ENCODE results near the gene NFKB1.

Gene NFKB1

GRCh38 chr4:102502543-102502818 lies 1.3 kb downstream of the NFKB1 start:
- H3K27ac ChIP-seq (ENCODE audit: low read length) = no peak overlapping the region
- H3K4me1 ChIP-seq (ENCODE audit: insufficient read depth, low read length) = no peaks in the 10 kb centered on the region
- no peaks in the 10 kb centered on the region for H3K9me3 ChIP-seq (ENCODE audit: insufficient read depth, low read depth, low read length)
- H3K36me3 ChIP-seq (ENCODE audit: insufficient read depth, low read depth, low read length) = no peaks in the 10 kb centered on the region
- H3K9ac ChIP-seq (ENCODE audit: low read depth, low read length) = peak overlapping the region; percentile 69; the same call in 1 of the 2 replicates
- peak overlapping the region; percentile 90 for H3K4me3 ChIP-seq (ENCODE audit: low read length)
- H3K27me3 ChIP-seq (ENCODE audit: insufficient read depth, low read length) = peaks cover 11% of the 10 kb centered on the region

- H3K4me3 ChIP-seq (ENCODE audit: low read length) = no peak overlapping the region
- no peaks in the 10 kb centered on the region for H3K4me1 ChIP-seq (ENCODE audit: insufficient read depth, low read length)
- H3K27me3 ChIP-seq (ENCODE audit: insufficient read depth, low read length) = peaks cover 11% of the 10 kb centered on the region
- no peak overlapping the region for H3K27ac ChIP-seq (ENCODE audit: low read length)
- H3K9me3 ChIP-seq (ENCODE audit: insufficient read depth, low read depth, low read length) = no peaks in the 10 kb centered on the region
- H3K9ac ChIP-seq (ENCODE audit: low read depth, low read length) = no peak overlapping the region
- no peaks in the 10 kb centered on the region for H3K36me3 ChIP-seq (ENCODE audit: insufficient read depth, low read depth, low read length)
Observed at GRCh38 chr4:102503301-102503746, 2.2 kb downstream of the NFKB1 start.

- Histone ChIP-seq H3K4me1 (ENCODE audit: insufficient read depth, low read length) (no peaks in the 10 kb centered on the region), H3K36me3 (ENCODE audit: insufficient read depth, low read depth, low read length) (no peaks in the 10 kb centered on the region), H3K4me3 (ENCODE audit: low read length) (no peak overlapping the region), H3K27me3 (ENCODE audit: insufficient read depth, low read length) (peaks cover 11% of the 10 kb centered on the region), H3K27ac (ENCODE audit: low read length) (no peak overlapping the region), H3K9me3 (ENCODE audit: insufficient read depth, low read depth, low read length) (no peaks in the 10 kb centered on the region), H3K9ac (ENCODE audit: low read depth, low read length) (no peak overlapping the region)
Observed at GRCh38 chr4:102503831-102504786, 3.0 kb downstream of the NFKB1 start.

GRCh38 chr4:102504941-102505340 lies 3.8 kb downstream of the NFKB1 start:
- no peak overlapping the region for H3K4me3 ChIP-seq (ENCODE audit: low read length)
- H3K36me3 ChIP-seq (ENCODE audit: insufficient read depth, low read depth, low read length) = no peaks in the 10 kb centered on the region
- H3K27me3 ChIP-seq (ENCODE audit: insufficient read depth, low read length) = peaks cover 10% of the 10 kb centered on the region
- no peaks in the 10 kb centered on the region for H3K4me1 ChIP-seq (ENCODE audit: insufficient read depth, low read length)
- H3K9ac ChIP-seq (ENCODE audit: low read depth, low read length) = no peak overlapping the region
- H3K27ac ChIP-seq (ENCODE audit: low read length) = no peak overlapping the region
- no peaks in the 10 kb centered on the region for H3K9me3 ChIP-seq (ENCODE audit: insufficient read depth, low read depth, low read length)

GRCh38 chr4:102505708-102506107 lies 4.5 kb downstream of the NFKB1 start:
- no peak overlapping the region for H3K4me3 ChIP-seq (ENCODE audit: low read length)
- no peaks in the 10 kb centered on the region for H3K4me1 ChIP-seq (ENCODE audit: insufficient read depth, low read length)
- no peak overlapping the region for H3K27ac ChIP-seq (ENCODE audit: low read length)
- H3K9ac ChIP-seq (ENCODE audit: low read depth, low read length) = no peak overlapping the region
- H3K36me3 ChIP-seq (ENCODE audit: insufficient read depth, low read depth, low read length) = no peaks in the 10 kb centered on the region
- no peaks in the 10 kb centered on the region for H3K9me3 ChIP-seq (ENCODE audit: insufficient read depth, low read depth, low read length)
- peaks cover 2% of the 10 kb centered on the region for H3K27me3 ChIP-seq (ENCODE audit: insufficient read depth, low read length)

GRCh38 chr4:102506523-102506922 lies 5.4 kb downstream of the NFKB1 start:
- H3K36me3 ChIP-seq (ENCODE audit: insufficient read depth, low read depth, low read length) = no peaks in the 10 kb centered on the region
- H3K4me1 ChIP-seq (ENCODE audit: insufficient read depth, low read length) = no peaks in the 10 kb centered on the region
- no peak overlapping the region for H3K9ac ChIP-seq (ENCODE audit: low read depth, low read length)
- no peaks in the 10 kb centered on the region for H3K27me3 ChIP-seq (ENCODE audit: insufficient read depth, low read length)
- H3K27ac ChIP-seq (ENCODE audit: low read length) = no peak overlapping the region
- no peak overlapping the region for H3K4me3 ChIP-seq (ENCODE audit: low read length)
- H3K9me3 ChIP-seq (ENCODE audit: insufficient read depth, low read depth, low read length) = no peaks in the 10 kb centered on the region

- no peaks in the 10 kb centered on the region for H3K27me3 ChIP-seq (ENCODE audit: insufficient read depth, low read length)
- no peak overlapping the region for H3K4me3 ChIP-seq (ENCODE audit: low read length)
- H3K27ac ChIP-seq (ENCODE audit: low read length) = no peak overlapping the region
- H3K9me3 ChIP-seq (ENCODE audit: insufficient read depth, low read depth, low read length) = peaks cover 6% of the 10 kb centered on the region
- H3K36me3 ChIP-seq (ENCODE audit: insufficient read depth, low read depth, low read length) = no peaks in the 10 kb centered on the region
- H3K4me1 ChIP-seq (ENCODE audit: insufficient read depth, low read length) = no peaks in the 10 kb centered on the region
- no peak overlapping the region for H3K9ac ChIP-seq (ENCODE audit: low read depth, low read length)
Observed at GRCh38 chr4:102511830-102512605, 10.9 kb downstream of the NFKB1 start.

GRCh38 chr4:102514298-102514964 lies 13.3 kb downstream of the NFKB1 start:
- H3K9ac ChIP-seq (ENCODE audit: low read depth, low read length) = no peak overlapping the region
- no peaks in the 10 kb centered on the region for H3K4me1 ChIP-seq (ENCODE audit: insufficient read depth, low read length)
- no peaks in the 10 kb centered on the region for H3K27me3 ChIP-seq (ENCODE audit: insufficient read depth, low read length)
- H3K27ac ChIP-seq (ENCODE audit: low read length) = no peak overlapping the region
- H3K36me3 ChIP-seq (ENCODE audit: insufficient read depth, low read depth, low read length) = no peaks in the 10 kb centered on the region
- H3K4me3 ChIP-seq (ENCODE audit: low read length) = no peak overlapping the region
- H3K9me3 ChIP-seq (ENCODE audit: insufficient read depth, low read depth, low read length) = peaks cover 6% of the 10 kb centered on the region

GRCh38 chr4:102517753-102518152 lies 16.6 kb downstream of the NFKB1 start:
- H3K9ac ChIP-seq (ENCODE audit: low read depth, low read length) = no peak overlapping the region

GRCh38 chr4:102518703-102519131 lies 17.6 kb downstream of the NFKB1 start:
- no peak overlapping the region for H3K4me3 ChIP-seq (ENCODE audit: low read length)
- no peaks in the 10 kb centered on the region for H3K27me3 ChIP-seq (ENCODE audit: insufficient read depth, low read length)
- no peaks in the 10 kb centered on the region for H3K4me1 ChIP-seq (ENCODE audit: insufficient read depth, low read length)
- peaks cover 6% of the 10 kb centered on the region for H3K9me3 ChIP-seq (ENCODE audit: insufficient read depth, low read depth, low read length)
- H3K9ac ChIP-seq (ENCODE audit: low read depth, low read length) = no peak overlapping the region
- no peak overlapping the region for H3K27ac ChIP-seq (ENCODE audit: low read length)
- no peaks in the 10 kb centered on the region for H3K36me3 ChIP-seq (ENCODE audit: insufficient read depth, low read depth, low read length)

More at GRCh38 chr4:102517753-102518152, 16.6 kb downstream of the NFKB1 start:
- no peaks in the 10 kb centered on the region for H3K4me1 ChIP-seq (ENCODE audit: insufficient read depth, low read length)
- H3K36me3 ChIP-seq (ENCODE audit: insufficient read depth, low read depth, low read length) = no peaks in the 10 kb centered on the region
- H3K4me3 ChIP-seq (ENCODE audit: low read length) = no peak overlapping the region
- no peaks in the 10 kb centered on the region for H3K27me3 ChIP-seq (ENCODE audit: insufficient read depth, low read length)
- H3K27ac ChIP-seq (ENCODE audit: low read length) = no peak overlapping the region
- peaks cover 6% of the 10 kb centered on the region for H3K9me3 ChIP-seq (ENCODE audit: insufficient read depth, low read depth, low read length)

GRCh38 chr4:102519925-102520324 lies 18.8 kb downstream of the NFKB1 start:
- H3K4me3 ChIP-seq (ENCODE audit: low read length) = no peak overlapping the region
- no peaks in the 10 kb centered on the region for H3K36me3 ChIP-seq (ENCODE audit: insufficient read depth, low read depth, low read length)
- no peaks in the 10 kb centered on the region for H3K27me3 ChIP-seq (ENCODE audit: insufficient read depth, low read length)
- H3K9me3 ChIP-seq (ENCODE audit: insufficient read depth, low read depth, low read length) = peaks cover 6% of the 10 kb centered on the region
- H3K4me1 ChIP-seq (ENCODE audit: insufficient read depth, low read length) = no peaks in the 10 kb centered on the region
- H3K27ac ChIP-seq (ENCODE audit: low read length) = no peak overlapping the region
- H3K9ac ChIP-seq (ENCODE audit: low read depth, low read length) = no peak overlapping the region

Measured in iPS-20b (cell line).